ENCODE data around the gene ESPNL. TPM values are rescaled to one million over a fixed set of nuclear protein-coding genes. Genes with fewer than 3 reads are reported as not detected.
A peak's percentile ranks its signal among the peaks of the same experiment; 100 is the strongest.
"Not testable (repeated sequence)": the region's sequence is repeated elsewhere in the genome, so short reads cannot be mapped to it uniquely, and the experiment has no call there.

Gene ESPNL
- total RNA-seq, 2 experiments from 2014 or later, result 0.10 to 0.13 TPM

DNA sequence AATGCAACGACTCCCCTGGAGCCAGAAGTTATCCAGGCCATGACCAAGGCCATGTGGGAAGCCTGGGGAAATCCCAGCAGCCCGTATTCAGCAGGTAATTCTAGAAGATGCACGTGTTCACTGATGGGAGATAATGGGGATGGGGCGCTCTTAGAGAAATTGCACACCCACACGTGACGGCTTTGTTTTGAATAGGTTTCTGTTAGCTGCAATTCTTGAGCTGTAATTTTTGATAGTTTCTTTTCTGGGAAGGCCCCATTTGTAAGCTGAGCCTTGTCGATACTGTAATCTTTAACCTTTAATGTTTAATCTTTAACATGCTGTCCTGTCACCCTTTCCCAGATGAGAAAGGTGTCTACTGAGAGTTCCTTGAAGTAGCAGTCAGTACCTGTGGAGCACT, 35.8 kb upstream of the ESPNL start:
- Mint-ChIP-seq H3K27me3 (ENCODE audit: low read depth) (no peaks in the 10 kb centered on the region), H3K36me3 (ENCODE audit: low read depth) (peaks cover 54% of the 10 kb centered on the region), H3K9me3 (ENCODE audit: insufficient read depth) (peaks cover 9% of the 10 kb centered on the region), H3K4me3 (no peak overlapping the region), H3K27ac (no peak overlapping the region), H3K4me1 (ENCODE audit: low read depth) (peaks cover 72% of the 10 kb centered on the region)
- ChIA-PET CTCF (interaction anchor here (0.9 kb wide), 1 partner anchor 18 kb away, joined by 3 read pairs; no protein-coding TSS in a partner anchor), POLR2A (no interaction called here)
- DNase-seq (no peak), ATAC-seq (no peak)

DNA sequence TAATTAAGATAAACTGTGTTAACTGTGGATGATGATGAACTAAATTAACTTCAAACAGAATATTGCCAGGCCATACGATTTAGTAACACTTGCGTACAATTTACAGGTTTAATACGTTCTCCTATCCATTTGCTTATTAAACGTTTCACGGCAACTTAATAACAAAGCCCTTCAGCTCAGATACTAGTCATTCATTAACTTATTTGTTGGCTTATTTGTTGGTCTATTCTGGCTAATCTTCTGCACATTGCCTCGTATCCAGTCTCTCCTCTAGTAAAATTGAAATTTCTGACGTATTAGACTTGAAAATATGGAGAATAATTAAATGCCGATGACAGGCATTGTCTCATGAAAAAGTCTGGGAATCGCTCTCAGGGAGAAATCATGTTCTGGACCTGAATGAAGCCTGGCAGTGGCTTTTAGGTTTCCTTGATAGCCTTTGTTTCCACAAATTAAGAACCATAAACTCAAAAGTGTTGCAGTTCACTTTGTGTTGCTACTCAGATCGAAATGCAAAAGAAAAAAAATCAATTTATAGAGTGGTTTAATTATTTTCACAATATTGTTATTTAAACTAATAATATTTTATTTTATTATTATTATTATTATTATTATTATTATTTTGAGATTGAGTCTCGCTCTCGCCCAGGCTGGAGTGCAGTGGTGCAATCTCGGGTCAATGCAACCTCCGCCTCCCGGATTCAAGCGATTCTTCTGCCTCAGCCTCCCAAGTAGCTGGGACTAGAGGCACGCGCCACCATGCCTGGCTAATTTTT, 34.9 kb upstream of the ESPNL start:
- H3K4me1 Mint-ChIP-seq (ENCODE audit: low read depth), result peaks cover 71% of the 10 kb centered on the region
- peaks cover 58% of the 10 kb centered on the region for H3K36me3 Mint-ChIP-seq (ENCODE audit: low read depth)
- H3K27ac Mint-ChIP-seq, result no peak overlapping the region
- ChIA-PET POLR2A (no interaction called here), CTCF (interaction anchor here (0.9 kb wide), 1 partner anchor 19 kb away, joined by 3 read pairs; no protein-coding TSS in a partner anchor)
- H3K9me3 Mint-ChIP-seq (ENCODE audit: insufficient read depth), result peaks cover 9% of the 10 kb centered on the region
- H3K27me3 Mint-ChIP-seq (ENCODE audit: low read depth), result no peaks in the 10 kb centered on the region
- ATAC-seq (no peak), DNase-seq (no peak)
- H3K4me3 Mint-ChIP-seq, result no peak overlapping the region

DNA sequence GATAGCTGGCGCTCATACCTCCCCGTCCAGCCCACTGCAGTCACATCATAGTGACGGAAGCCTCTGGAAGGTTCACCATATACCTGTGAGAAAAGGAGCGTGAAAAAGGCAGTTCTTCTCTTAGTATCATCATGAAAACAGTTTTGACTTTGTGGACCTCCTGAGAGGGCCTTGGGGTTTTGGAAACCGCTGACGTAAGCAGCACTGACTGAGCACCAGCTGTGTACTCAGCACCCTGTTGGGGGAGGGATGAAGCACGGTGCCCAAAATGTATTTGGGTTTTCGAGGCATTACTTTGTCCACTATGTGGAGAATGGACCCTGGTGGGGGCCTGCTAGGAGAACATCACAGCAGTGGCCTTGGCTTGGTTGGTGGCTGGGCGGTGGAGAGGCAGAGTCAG, 33.9 kb upstream of the ESPNL start:
- no peaks in the 10 kb centered on the region for H3K27me3 Mint-ChIP-seq (ENCODE audit: low read depth)
- peaks cover 74% of the 10 kb centered on the region for H3K4me1 Mint-ChIP-seq (ENCODE audit: low read depth)
- ATAC-seq (no peak), DNase-seq (no peak)
- H3K9me3 Mint-ChIP-seq (ENCODE audit: insufficient read depth), result peaks cover 9% of the 10 kb centered on the region
- POLR2A ChIA-PET, result no interaction called here
- H3K36me3 Mint-ChIP-seq (ENCODE audit: low read depth), result peaks cover 61% of the 10 kb centered on the region
- no peak overlapping the region for H3K4me3 Mint-ChIP-seq
- CTCF ChIA-PET, result no interaction called here
- no peak overlapping the region for H3K27ac Mint-ChIP-seq

DNA sequence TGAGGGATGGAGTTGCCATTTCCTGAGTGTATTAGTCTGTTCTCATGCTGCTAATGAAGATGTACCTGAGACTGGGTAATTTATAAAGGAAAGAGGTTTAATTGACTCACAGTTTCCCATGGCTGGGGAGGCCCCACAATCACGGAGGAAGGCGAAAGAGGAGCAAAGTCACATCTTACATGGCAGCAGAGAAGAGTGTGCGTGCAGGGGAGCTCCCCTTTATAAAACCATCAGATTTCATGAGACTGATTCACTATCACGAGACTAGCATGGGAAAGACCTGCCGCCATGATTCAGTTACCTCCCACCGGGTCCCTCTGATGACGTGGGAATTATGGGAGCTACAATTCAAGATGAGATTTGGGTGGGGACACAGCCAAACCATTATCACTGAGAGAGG, 33.4 kb upstream of the ESPNL start:
- CTCF ChIA-PET; H3K27ac Mint-ChIP-seq; H3K27me3 Mint-ChIP-seq (ENCODE audit: low read depth); DNase-seq; H3K4me3 Mint-ChIP-seq; ATAC-seq; H3K9me3 Mint-ChIP-seq (ENCODE audit: insufficient read depth); POLR2A ChIA-PET: not testable (repeated sequence)
- peaks cover 64% of the 10 kb centered on the region for H3K36me3 Mint-ChIP-seq (ENCODE audit: low read depth)
- H3K4me1 Mint-ChIP-seq (ENCODE audit: low read depth), result peaks cover 72% of the 10 kb centered on the region

DNA sequence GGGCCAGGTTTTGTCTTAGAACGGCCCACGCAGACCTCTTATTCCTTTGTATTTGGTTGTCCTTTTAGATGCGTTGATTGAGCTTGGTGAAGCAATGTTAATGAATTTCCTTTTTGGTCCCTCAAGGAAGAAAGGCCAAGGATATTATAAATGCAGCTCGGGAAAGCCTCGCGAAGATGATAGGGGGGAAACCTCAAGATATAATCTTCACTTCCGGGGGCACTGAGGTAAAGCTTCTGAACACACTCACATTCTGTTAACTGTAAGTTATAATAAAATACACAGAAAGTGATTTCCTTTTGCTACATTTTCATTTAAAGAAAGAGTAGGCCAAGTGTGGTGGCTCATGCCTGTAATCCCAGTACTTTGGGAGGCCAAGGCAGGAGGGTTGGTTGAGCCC, 32.2 kb upstream of the ESPNL start:
- Mint-ChIP-seq H3K4me3 (peak overlapping the region; percentile 45), H3K27me3 (ENCODE audit: low read depth) (no peaks in the 10 kb centered on the region), H3K36me3 (ENCODE audit: low read depth) (peaks cover 74% of the 10 kb centered on the region), H3K27ac (peak overlapping the region; percentile 80), H3K4me1 (ENCODE audit: low read depth) (peaks cover 64% of the 10 kb centered on the region), H3K9me3 (ENCODE audit: insufficient read depth) (peaks cover 17% of the 10 kb centered on the region)
- CTCF ChIA-PET, result interaction anchor here (0.9 to 2.9 kb wide), 3 partner anchors 12 to 210 kb away, joined by 3 to 9 read pairs (median 3); no protein-coding TSS in a partner anchor
- DNase-seq, result no peak
- POLR2A ChIA-PET, result no interaction called here
- ATAC-seq, result no peak

DNA sequence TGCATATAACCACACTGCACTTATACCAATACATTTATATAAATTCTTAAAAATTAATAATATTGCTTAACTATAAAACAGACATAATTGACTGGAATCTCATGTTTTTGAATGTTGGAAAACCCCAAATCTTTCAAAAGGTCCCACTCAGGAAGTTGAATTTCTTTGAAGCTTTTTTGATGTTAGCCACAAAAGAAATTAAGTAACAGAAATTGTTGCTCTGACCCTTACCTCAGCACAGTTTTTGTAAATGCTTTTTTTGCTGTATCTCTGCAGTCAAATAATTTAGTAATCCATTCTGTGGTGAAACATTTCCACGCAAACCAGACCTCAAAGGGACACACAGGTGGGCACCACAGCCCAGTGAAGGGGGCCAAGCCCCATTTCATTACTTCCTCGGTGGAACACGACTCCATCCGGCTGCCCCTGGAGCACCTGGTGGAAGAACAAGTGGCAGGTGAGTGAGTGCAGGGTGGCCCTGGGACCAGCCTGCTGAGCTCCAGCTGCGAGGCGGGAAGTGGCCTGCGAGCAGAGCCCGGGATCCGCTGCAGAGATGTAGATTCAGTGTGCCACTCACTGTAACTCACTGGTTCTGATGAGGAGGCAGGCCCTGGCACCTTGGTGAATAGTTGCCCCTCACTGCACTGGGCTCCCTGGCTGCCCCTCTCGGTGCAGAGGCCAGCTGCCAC, 31.0 kb upstream of the ESPNL start:
- Mint-ChIP-seq H3K4me1 (ENCODE audit: low read depth) (peaks cover 52% of the 10 kb centered on the region), H3K27ac (peak overlapping the region; percentile 81), H3K4me3 (peak overlapping the region; percentile 52), H3K27me3 (ENCODE audit: low read depth) (no peaks in the 10 kb centered on the region), H3K9me3 (ENCODE audit: insufficient read depth) (peaks cover 17% of the 10 kb centered on the region), H3K36me3 (ENCODE audit: low read depth) (peaks cover 82% of the 10 kb centered on the region)
- DNase-seq (no peak), ATAC-seq (peak; percentile 57)
- CTCF ChIA-PET, result interaction anchor here (0.6 to 2.9 kb wide), 4 partner anchors 40 to 211 kb away, joined by 3 to 9 read pairs (median 4); no protein-coding TSS in a partner anchor
- POLR2A ChIA-PET, result interaction anchor here (0.6 to 1.5 kb wide), 2 partner anchors 9 to 220 kb away, joined by 3 to 4 read pairs; partner anchors contain the start of gene SCLY

DNA sequence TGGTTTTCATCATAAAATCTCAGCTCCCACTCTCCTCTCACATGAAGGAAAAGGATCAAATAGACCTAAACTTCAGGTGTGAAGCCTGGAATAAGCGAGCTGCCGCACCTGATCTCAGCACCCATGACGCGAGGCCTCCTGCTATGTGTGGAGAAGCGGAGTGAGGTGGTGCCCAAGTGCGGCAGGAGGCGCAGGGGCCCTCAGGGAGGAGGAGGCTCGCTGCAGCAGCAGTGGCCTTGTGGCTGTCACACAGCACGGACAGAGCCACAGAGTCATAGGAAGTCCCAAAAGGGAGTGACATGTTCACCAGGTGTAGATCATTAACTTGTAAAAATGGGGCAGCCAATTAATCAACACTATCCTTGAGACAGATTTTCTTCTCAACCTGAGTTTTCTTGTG, 30.3 kb upstream of the ESPNL start:
- ATAC-seq (no peak), DNase-seq (no peak)
- peaks cover 17% of the 10 kb centered on the region for H3K9me3 Mint-ChIP-seq (ENCODE audit: insufficient read depth)
- POLR2A ChIA-PET, result interaction anchor here (0.6 to 1.5 kb wide), 2 partner anchors 9 to 17 kb away, joined by 3 to 4 read pairs; partner anchors contain the start of gene SCLY
- H3K36me3 Mint-ChIP-seq (ENCODE audit: low read depth), result peaks cover 81% of the 10 kb centered on the region
- peak overlapping the region; percentile 28 for H3K4me3 Mint-ChIP-seq
- H3K27me3 Mint-ChIP-seq (ENCODE audit: low read depth), result no peaks in the 10 kb centered on the region
- CTCF ChIA-PET, result interaction anchor here (0.6 to 2.9 kb wide), 3 partner anchors 39 to 212 kb away, joined by 3 to 9 read pairs (median 3); no protein-coding TSS in a partner anchor
- H3K27ac Mint-ChIP-seq, result peak overlapping the region; percentile 81
- H3K4me1 Mint-ChIP-seq (ENCODE audit: low read depth), result peaks cover 50% of the 10 kb centered on the region

DNA sequence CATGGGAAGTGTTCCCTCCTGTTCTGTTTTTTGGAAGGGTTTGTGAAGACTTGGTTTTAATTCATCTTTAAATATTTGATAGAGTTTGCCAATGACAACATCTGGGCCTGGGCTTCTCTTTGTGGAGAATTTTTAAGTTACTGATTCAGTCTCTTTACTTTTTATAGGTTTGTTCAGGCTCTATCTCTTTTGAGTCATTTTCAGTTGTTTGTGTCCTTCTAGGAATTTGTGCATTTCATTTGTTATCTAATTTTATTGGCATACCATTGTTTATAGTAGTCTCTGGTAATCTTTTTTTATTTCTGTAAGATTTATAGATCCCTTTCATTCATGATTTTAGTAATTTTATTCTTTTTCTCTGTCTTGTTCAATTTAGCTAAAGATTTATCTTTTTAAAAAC, 24.7 kb upstream of the ESPNL start:
- CTCF ChIA-PET, result no interaction called here
- Mint-ChIP-seq H3K27me3 (ENCODE audit: low read depth) (no peaks in the 10 kb centered on the region), H3K27ac (no peak overlapping the region), H3K36me3 (ENCODE audit: low read depth) (peaks cover 65% of the 10 kb centered on the region), H3K4me3 (no peak overlapping the region), H3K9me3 (ENCODE audit: insufficient read depth) (peaks cover 8% of the 10 kb centered on the region), H3K4me1 (ENCODE audit: low read depth) (peaks cover 15% of the 10 kb centered on the region)
- POLR2A ChIA-PET, result no interaction called here
- DNase-seq, result no peak
- no peak for ATAC-seq

DNA sequence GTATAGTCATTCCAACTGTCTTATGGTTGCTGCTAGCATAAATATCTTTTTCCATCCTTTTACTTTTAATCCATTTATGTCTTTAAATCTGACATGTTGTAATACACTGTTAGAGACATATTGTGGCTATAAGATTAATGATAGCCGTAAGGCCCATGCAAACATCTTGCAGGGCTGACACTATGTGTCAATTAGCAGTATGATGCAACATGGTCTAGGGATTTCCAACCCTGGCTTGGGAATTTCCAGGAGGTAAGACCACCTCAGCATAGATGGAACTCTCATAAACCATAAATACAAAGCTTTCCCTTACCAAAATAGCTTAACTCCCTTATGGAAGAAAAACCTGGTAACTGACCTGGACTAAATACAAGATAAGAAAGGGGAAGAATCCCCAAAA, 22.8 kb upstream of the ESPNL start:
- no peak overlapping the region for H3K4me3 Mint-ChIP-seq
- no peak for ATAC-seq
- no peak overlapping the region for H3K27ac Mint-ChIP-seq
- H3K9me3 Mint-ChIP-seq (ENCODE audit: insufficient read depth), result peaks cover 6% of the 10 kb centered on the region
- no peak for DNase-seq
- ChIA-PET CTCF (interaction anchor here (1.4 kb wide), 1 partner anchor 108 kb away, joined by 3 read pairs; no protein-coding TSS in a partner anchor), POLR2A (no interaction called here)
- H3K27me3 Mint-ChIP-seq (ENCODE audit: low read depth), result no peaks in the 10 kb centered on the region
- H3K4me1 Mint-ChIP-seq (ENCODE audit: low read depth), result peaks cover 6% of the 10 kb centered on the region
- peaks cover 71% of the 10 kb centered on the region for H3K36me3 Mint-ChIP-seq (ENCODE audit: low read depth)

DNA sequence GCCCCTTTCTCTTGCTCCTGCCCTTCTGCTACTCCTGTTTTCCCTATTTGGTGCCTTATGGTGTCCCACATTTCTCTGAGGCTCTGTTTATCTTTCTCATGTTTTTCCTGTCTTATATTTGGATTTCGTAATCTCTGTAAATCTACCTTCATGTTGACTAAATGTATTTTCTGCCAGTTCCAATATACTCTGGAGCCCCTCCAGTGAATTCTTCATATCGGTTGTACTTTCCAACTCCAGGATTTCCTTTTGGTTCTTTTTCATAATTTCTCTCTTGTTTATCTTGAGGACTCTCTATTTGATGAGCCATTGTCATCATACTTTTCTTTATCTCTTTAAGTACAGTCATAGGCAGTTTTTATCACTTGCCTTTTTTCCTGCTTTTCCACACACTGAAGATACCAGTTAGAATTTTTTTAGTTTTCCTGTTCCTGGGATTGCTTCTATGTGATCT, 20.2 kb upstream of the ESPNL start:
- CTCF ChIA-PET, result no interaction called here
- Mint-ChIP-seq H3K36me3 (ENCODE audit: low read depth) (peaks cover 70% of the 10 kb centered on the region), H3K4me3 (no peak overlapping the region), H3K4me1 (ENCODE audit: low read depth) (peaks cover 8% of the 10 kb centered on the region), H3K27ac (no peak overlapping the region), H3K27me3 (ENCODE audit: low read depth) (no peaks in the 10 kb centered on the region), H3K9me3 (ENCODE audit: insufficient read depth) (no peaks in the 10 kb centered on the region)
- POLR2A ChIA-PET, result no interaction called here
- DNase-seq (no peak), ATAC-seq (no peak)

DNA sequence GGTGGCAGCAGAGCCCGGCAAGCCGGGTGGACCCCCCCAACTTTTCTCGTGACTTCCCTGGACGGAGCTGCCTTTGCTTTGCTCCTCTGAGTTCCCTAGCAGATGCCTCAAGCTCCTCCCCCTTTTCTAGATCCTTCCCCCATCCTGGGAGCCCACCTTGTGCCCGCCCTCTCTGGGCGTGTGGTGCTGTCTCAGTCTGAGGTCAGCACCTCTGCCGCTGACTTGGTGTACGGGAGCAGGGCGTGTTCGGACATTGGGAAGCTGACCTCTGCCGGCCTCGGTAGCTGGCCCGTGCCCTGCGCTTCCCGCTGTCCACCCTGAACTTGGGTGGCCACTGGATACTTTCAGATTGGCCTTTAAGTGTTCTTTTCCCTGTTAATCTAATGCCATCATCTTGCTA, 19.6 kb upstream of the ESPNL start:
- Mint-ChIP-seq H3K36me3 (ENCODE audit: low read depth) (peaks cover 70% of the 10 kb centered on the region), H3K4me3 (no peak overlapping the region), H3K27me3 (ENCODE audit: low read depth) (no peaks in the 10 kb centered on the region), H3K9me3 (ENCODE audit: insufficient read depth) (no peaks in the 10 kb centered on the region), H3K27ac (no peak overlapping the region), H3K4me1 (ENCODE audit: low read depth) (peaks cover 6% of the 10 kb centered on the region)
- CTCF ChIA-PET, result interaction anchor here (1.4 kb wide), 1 partner anchor 335 kb away, joined by 3 read pairs; no protein-coding TSS in a partner anchor
- ATAC-seq, result no peak
- POLR2A ChIA-PET, result no interaction called here
- no peak for DNase-seq

DNA sequence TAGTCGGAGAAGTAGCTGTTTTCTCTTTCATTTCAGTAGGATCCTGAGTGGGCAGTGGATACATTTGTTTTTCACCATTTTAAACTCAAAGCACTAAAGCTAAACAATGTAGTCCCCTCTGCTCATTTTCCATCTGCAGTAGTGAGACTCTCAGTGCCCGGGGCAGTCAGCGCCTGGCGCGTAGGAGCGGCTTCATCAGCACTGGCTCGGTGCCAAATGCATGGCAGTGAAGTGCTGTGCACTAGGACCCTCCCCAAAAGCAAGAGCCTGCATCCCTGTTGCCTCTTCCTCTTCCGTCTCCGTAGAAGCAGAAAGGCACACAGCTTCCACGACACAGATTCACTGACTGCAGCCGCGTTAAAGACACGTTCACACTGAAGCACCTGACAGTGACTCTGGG, 19.0 kb upstream of the ESPNL start:
- no peak overlapping the region for H3K27ac Mint-ChIP-seq
- ATAC-seq (no peak), DNase-seq (no peak)
- POLR2A ChIA-PET, result no interaction called here
- no peak overlapping the region for H3K4me3 Mint-ChIP-seq
- H3K36me3 Mint-ChIP-seq (ENCODE audit: low read depth), result peaks cover 71% of the 10 kb centered on the region
- peaks cover 7% of the 10 kb centered on the region for H3K4me1 Mint-ChIP-seq (ENCODE audit: low read depth)
- no peaks in the 10 kb centered on the region for H3K9me3 Mint-ChIP-seq (ENCODE audit: insufficient read depth)
- CTCF ChIA-PET, result interaction anchor here (1.4 kb wide), 1 partner anchor 336 kb away, joined by 3 read pairs; no protein-coding TSS in a partner anchor
- H3K27me3 Mint-ChIP-seq (ENCODE audit: low read depth), result no peaks in the 10 kb centered on the region
